ENCODE measurements around the gene CENPL. TPM values are rescaled to one million over a fixed set of nuclear protein-coding genes. Genes with fewer than 3 reads are reported as not detected.

CENPL gene
- total and polyA plus RNA-seq, 2 of the 8 experiments (the other 6 are each of a cell fraction or from before 2014, with no cell fraction given), result 6.6 to 16.0 TPM

GRCh38 chr1:173798078-173798477 lies 26.6 kb downstream of the CENPL start:
- no peak overlapping the region for H3K4me3 ChIP-seq (ENCODE audit: extremely low read depth in 1 of 4, insufficient read depth in 2 of 4, low read depth in 3 of 4, low read length in 4 of 4)
- CTCF ChIA-PET (ENCODE audit: partially characterized antibody), result interaction anchor here (0.9 to 1.0 kb wide), 2 partner anchors 13 to 117 kb away, joined by 3 read pairs; no protein-coding TSS in a partner anchor
- H3K4ac ChIP-seq (replicated peaks; ENCODE audit: insufficient read length, low read depth, low read length), result no peak overlapping the region
- no peak overlapping the region for H3K27ac ChIP-seq (ENCODE audit: low read depth, low read length)
- H2AFZ ChIP-seq (ENCODE audit: low read length), result no peak overlapping the region
- no peaks in the 10 kb centered on the region for H3K79me2 ChIP-seq (ENCODE audit: control insufficient read depth in 1 of 2, insufficient read depth in 2 of 2, low read length in 2 of 2)
- H3K14ac ChIP-seq (ENCODE audit: insufficient read length), result no peak overlapping the region
- no peak overlapping the region for H3K56ac ChIP-seq (replicated peaks; ENCODE audit: insufficient read length, low read depth, low read length)
- no peak overlapping the region for H2BK15ac ChIP-seq (ENCODE audit: low read length)
- no peak for FAIRE-seq
- H3K79me1 ChIP-seq (ENCODE audit: low read depth, low read length), result no peaks in the 10 kb centered on the region
- peaks cover under 1 to 26% (median 13%) of the 10 kb centered on the region in 4 experiments; a peak in 7 of 8 replicates for H3K36me3 ChIP-seq (ENCODE audit: control insufficient read depth in 2 of 4, insufficient read depth in 4 of 4, low read length in 3 of 4)
- POLR2A ChIA-PET (ENCODE audit: partially characterized antibody), result interaction anchor here (0.6 to 1.2 kb wide), 2 partner anchors 12 to 22 kb away, joined by 3 read pairs; no protein-coding TSS in a partner anchor
- H3K9me3 ChIP-seq (ENCODE audit: insufficient read depth in 2 of 2, low read depth in 1 of 2, low read length in 1 of 2), result no peaks in the 10 kb centered on the region
- no peak overlapping the region for H4K91ac ChIP-seq (replicated peaks; ENCODE audit: insufficient read length, low read length)
- no peak overlapping the region for H3K9ac ChIP-seq (replicated peaks in 1 of 4; ENCODE audit: extremely low read depth in 1 of 4, low read depth in 3 of 4, low read length in 3 of 4)
- H2BK120ac ChIP-seq (replicated peaks; ENCODE audit: low read depth, low read length), result no peak overlapping the region
- no peak overlapping the region for H3K23ac ChIP-seq (ENCODE audit: insufficient read length)
- H2AK5ac ChIP-seq (ENCODE audit: low read depth, low read length), result no peak overlapping the region
- no peak overlapping the region for H2BK20ac ChIP-seq (ENCODE audit: low read length)
- H3K18ac ChIP-seq (ENCODE audit: extremely low read depth, low read length), result no peak overlapping the region
- H3K4me1 ChIP-seq (replicated peaks in 1 of 4; ENCODE audit: control insufficient read depth in 3 of 4, insufficient read depth in 4 of 4, low read length in 3 of 4), result no peaks in the 10 kb centered on the region
- H2BK12ac ChIP-seq (ENCODE audit: low read depth, low read length), result no peak overlapping the region
- DNase-seq (ENCODE audit: low read depth in 1 of 2, low spot score in 2 of 2), result no peak
- H2BK5ac ChIP-seq (ENCODE audit: low read depth, low read length), result no peak overlapping the region
- no peak overlapping the region for H3K4me2 ChIP-seq (ENCODE audit: insufficient read depth in 1 of 2, low read depth in 2 of 2, low read length in 2 of 2)
- H4K5ac ChIP-seq (ENCODE audit: insufficient read length, low read depth, low read length), result no peak overlapping the region
- H4K8ac ChIP-seq (ENCODE audit: extremely low read depth, insufficient read depth, low read length), result no peak overlapping the region
- no peaks in the 10 kb centered on the region for H3K27me3 ChIP-seq (replicated peaks in 1 of 4; ENCODE audit: control insufficient read depth in 3 of 4, extremely low read depth in 1 of 4, insufficient read depth in 3 of 4, low read length in 3 of 4)
- H3K23me2 ChIP-seq (ENCODE audit: low read depth, low read length), result no peaks in the 10 kb centered on the region
- H4K20me1 ChIP-seq (replicated peaks in 1 of 2; ENCODE audit: control insufficient read depth in 1 of 2, insufficient read depth in 2 of 2, low read length in 2 of 2), result no peaks in the 10 kb centered on the region
- TF ChIP-seq KDM5A (IDR thresholded peaks at IDR 0.05; ENCODE audit: low read length) (no peak), SP1 (IDR thresholded peaks at IDR 0.05; ENCODE audit: low read depth, low read length) (no peak), POU5F1 (IDR thresholded peaks at IDR 0.05; ENCODE audit: low read depth, low read length) (no peak), TAF1 (IDR thresholded peaks at IDR 0.05; ENCODE audit: low read depth, low read length) (no peak), KDM1A (IDR thresholded peaks at IDR 0.05; ENCODE audit: borderline replicate concordance, low read length) (no peak), PHF8 (conservative IDR thresholded peaks at IDR 0.05; ENCODE audit: low read depth, low read length) (no peak), ZNF274 (IDR thresholded peaks at IDR 0.05; ENCODE audit: borderline replicate concordance, extremely low read depth, low read length) (no peak), SIRT6 (IDR thresholded peaks at IDR 0.05; ENCODE audit: low read length) (no peak), E2F6 (IDR thresholded peaks at IDR 0.05) (no peak), SUZ12 (IDR thresholded peaks at IDR 0.05; ENCODE audit: low read length) (no peak), MAX (IDR thresholded peaks at IDR 0.05) (no peak), CEBPB (IDR thresholded peaks at IDR 0.05; ENCODE audit: low read depth, low read length) (no peak)
